CD14-positive monocyte (primary cell): ENCODE measurements around the gene FN1. TPM values are rescaled to one million over a fixed set of nuclear protein-coding genes. Genes with fewer than 3 reads are reported as not detected.
A peak's percentile ranks its signal among the peaks of the same experiment; 100 is the strongest.

ENCODE experiments used
- DNase-seq, 3 donors: peaks; one replicate each; pipeline ENCODE4 v3.0.0-alpha.2; 2011 to 2022
- H2AFZ ChIP-seq: 2 replicates; pipeline ENCODE4 v1.6.0; 2012; ENCODE audit warnings: mild to moderate bottlenecking, low read depth, low read length, inconsistent platforms; ENCODE audit not compliant: insufficient read depth, poor library complexity, severe bottlenecking
- H3K27ac ChIP-seq, 2 donors: 1 replicate in 1 of 2; 2 replicates in 1 of 2; pipeline ENCODE4 v1.5.1; 2012 to 2013; ENCODE audit warnings: low read length in 2 of 2, control low read depth in 1 of 2, inconsistent platforms in 1 of 2, low read depth in 1 of 2, mild to moderate bottlenecking in 1 of 2
- H3K27me3 ChIP-seq, 2 donors: one replicate each; pipeline versions ENCODE4 v1.6.0 to v1.6.1; 2011 to 2013; ENCODE audit warnings: low read length in 2 of 2; ENCODE audit not compliant: control insufficient read depth in 2 of 2, insufficient read depth in 2 of 2
- H3K36me3 ChIP-seq, 2 donors: replicated peaks in 1 of 2; 1 replicate in 1 of 2; 2 replicates in 1 of 2; pipeline versions ENCODE4 v1.5.1 to v1.6.1; 2012 to 2013; ENCODE audit warnings: low read length in 2 of 2, control low read depth in 1 of 2, inconsistent platforms in 1 of 2, mild to moderate bottlenecking in 1 of 2; ENCODE audit not compliant: insufficient read depth in 2 of 2, control insufficient read depth in 1 of 2
- H3K4me1 ChIP-seq, 2 donors: 1 replicate in 1 of 2; 2 replicates in 1 of 2; pipeline versions ENCODE4 v1.5.1 to v1.6.1; 2012 to 2013; ENCODE audit warnings: low read length in 2 of 2, control low read depth in 1 of 2, inconsistent platforms in 1 of 2, mild to moderate bottlenecking in 1 of 2, moderate library complexity in 1 of 2; ENCODE audit not compliant: insufficient read depth in 2 of 2, control insufficient read depth in 1 of 2
- H3K4me2 ChIP-seq: replicated peaks from 2 replicates; pipeline ENCODE3; 2012; ENCODE audit warnings: low read length, moderate library complexity, mild to moderate bottlenecking; ENCODE audit not compliant: poor library complexity, severe bottlenecking; ENCODE audit errors: extremely low read depth
- H3K4me3 ChIP-seq, 3 experiments: fragments of 200-600 bp in 1 of 3; sonication (generic) in 1 of 3; replicated peaks in 1 of 3; 1 replicate in 2 of 3; 2 replicates in 1 of 3; pipeline ENCODE4 v1.5.1; 2011 to 2013; ENCODE audit warnings: low read length in 3 of 3, mild to moderate bottlenecking in 3 of 3, control low read depth in 2 of 3, low read depth in 2 of 3, inconsistent platforms in 1 of 3, moderate library complexity in 1 of 3
- H3K79me2 ChIP-seq: 2 replicates; pipeline ENCODE4 v1.6.0; 2012; ENCODE audit warnings: mild to moderate bottlenecking, control low read depth, inconsistent platforms, low read length, moderate library complexity; ENCODE audit not compliant: insufficient read depth
- H3K9ac ChIP-seq: 2 replicates; pipeline ENCODE4 v1.6.0; 2017; ENCODE audit warnings: low read length, mild to moderate bottlenecking; ENCODE audit not compliant: insufficient read depth, poor library complexity, severe bottlenecking
- H3K9me3 ChIP-seq, 2 donors: replicated peaks in 1 of 2; 1 replicate in 1 of 2; 2 replicates in 1 of 2; pipeline versions ENCODE4 v1.5.1 to v1.6.1; 2012 to 2013; ENCODE audit warnings: low read length in 2 of 2, control low read depth in 1 of 2; ENCODE audit not compliant: control insufficient read depth in 1 of 2, insufficient read depth in 1 of 2
- H4K20me1 ChIP-seq: 2 replicates; pipeline ENCODE4 v1.6.0; 2012; ENCODE audit warnings: mild to moderate bottlenecking, low read length, control low read depth, moderate library complexity; ENCODE audit not compliant: insufficient read depth
- H3K27ac Mint-ChIP-seq, 7 donors: one replicate each; pipeline ENCODE4 v1.8.0; 2020; ENCODE audit warnings: mild to moderate bottlenecking in 7 of 7, mixed read lengths in 7 of 7, moderate library complexity in 6 of 7, inconsistent platforms in 2 of 7
- H3K27me3 Mint-ChIP-seq, 3 donors: one replicate each; pipeline ENCODE4 v1.8.0; 2021 to 2022; ENCODE audit warnings: low read depth in 3 of 3, mild to moderate bottlenecking in 3 of 3, mixed read lengths in 3 of 3, moderate library complexity in 3 of 3, inconsistent platforms in 1 of 3
- H3K36me3 Mint-ChIP-seq, 2 donors: one replicate each; pipeline ENCODE4 v1.8.0; 2020; ENCODE audit warnings: mixed read lengths in 2 of 2, inconsistent platforms in 1 of 2, mild to moderate bottlenecking in 1 of 2
- H3K4me1 Mint-ChIP-seq: one replicate; pipeline ENCODE4 v1.8.0; 2020; ENCODE audit warnings: mild to moderate bottlenecking, mixed read lengths
- H3K4me3 Mint-ChIP-seq, 2 donors: one replicate each; pipeline ENCODE4 v1.8.0; 2020; ENCODE audit warnings: mild to moderate bottlenecking in 2 of 2, mixed read lengths in 2 of 2, moderate library complexity in 1 of 2
- H3K9me3 Mint-ChIP-seq, 7 donors: one replicate each; pipeline ENCODE4 v1.8.0; 2020 to 2022; ENCODE audit warnings: mixed read lengths in 7 of 7, mild to moderate bottlenecking in 6 of 7, moderate library complexity in 6 of 7, inconsistent platforms in 2 of 7
- WGBS: methylation state at CpG from one replicate; pipeline ENCODE4 v1.1.5; 2013; ENCODE audit warnings: missing lambda C conversion rate; ENCODE audit not compliant: insufficient coverage; 5-methylcytosine and 5-hydroxymethylcytosine counted together
- intact Hi-C, 2 donors: fragments of 100-400 bp; cut with micrococcal nuclease; formaldehyde crosslinking; loops; one replicate each; pipeline versions ENCODE4 v1.15.0 to v1.15.1; 2023
- polyA plus RNA-seq, 3 donors: library from polyadenylated mRNA; depleted of rRNA in 1 of 3; unstranded in 2 of 3; stranded (reverse) in 1 of 3; fragments of 300-500 nt in 2 of 3; fragments of >200 nt in 1 of 3; fragmentation: Illumina TruSeq in 2 of 3; gene quantifications; 1 replicate in 2 of 3; 2 replicates in 1 of 3; pipeline ENCODE4 v1.2.3, GENCODE V29; 2012 to 2021
- TF ChIP-seq, protein P1 (sequence below): fragments of 200-600 bp; IDR thresholded peaks from one replicate; pipeline ENCODE4 v1.8.0; 2022; ENCODE audit warnings: antibody characterized with exemption, mild to moderate bottlenecking

The FN1 gene
- polyA plus RNA-seq, 3 donors = 0.21 to 0.72 (median 0.23) TPM

DNA sequence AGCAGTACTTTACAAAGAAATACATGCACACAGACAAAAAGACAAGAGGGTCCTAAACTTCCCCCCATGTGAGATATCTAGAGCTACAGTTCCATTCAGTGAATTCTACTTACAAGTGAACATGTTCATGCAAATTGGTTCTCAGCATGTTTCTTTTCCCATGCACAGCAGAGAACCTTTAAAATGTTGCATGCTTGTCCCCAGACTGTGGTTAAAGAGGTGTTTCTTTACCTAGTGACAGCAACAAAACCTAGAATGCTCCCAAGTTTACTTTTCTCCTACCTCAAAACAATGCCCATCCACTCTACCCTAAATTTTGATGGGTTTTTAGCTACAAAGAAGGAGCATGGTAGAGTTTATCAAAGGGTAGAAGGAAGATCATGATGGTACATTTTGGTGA, 43.7 kb downstream of the FN1 start:
- Histone ChIP-seq H3K9me3 (no peaks in the 10 kb centered on the region), H3K4me1 (peaks cover 5 to 8% of the 10 kb centered on the region in 2 donors), H3K9ac (no peak overlapping the region), H4K20me1 (no peaks in the 10 kb centered on the region), H3K36me3 (no peaks in the 10 kb centered on the region), H3K27me3 (no peaks in the 10 kb centered on the region), H3K27ac (no peak overlapping the region), H3K4me3 (no peak overlapping the region), H2AFZ (no peak overlapping the region), H3K4me2 (no peak overlapping the region), H3K79me2 (no peaks in the 10 kb centered on the region)
- TF ChIP-seq, protein P1, sequence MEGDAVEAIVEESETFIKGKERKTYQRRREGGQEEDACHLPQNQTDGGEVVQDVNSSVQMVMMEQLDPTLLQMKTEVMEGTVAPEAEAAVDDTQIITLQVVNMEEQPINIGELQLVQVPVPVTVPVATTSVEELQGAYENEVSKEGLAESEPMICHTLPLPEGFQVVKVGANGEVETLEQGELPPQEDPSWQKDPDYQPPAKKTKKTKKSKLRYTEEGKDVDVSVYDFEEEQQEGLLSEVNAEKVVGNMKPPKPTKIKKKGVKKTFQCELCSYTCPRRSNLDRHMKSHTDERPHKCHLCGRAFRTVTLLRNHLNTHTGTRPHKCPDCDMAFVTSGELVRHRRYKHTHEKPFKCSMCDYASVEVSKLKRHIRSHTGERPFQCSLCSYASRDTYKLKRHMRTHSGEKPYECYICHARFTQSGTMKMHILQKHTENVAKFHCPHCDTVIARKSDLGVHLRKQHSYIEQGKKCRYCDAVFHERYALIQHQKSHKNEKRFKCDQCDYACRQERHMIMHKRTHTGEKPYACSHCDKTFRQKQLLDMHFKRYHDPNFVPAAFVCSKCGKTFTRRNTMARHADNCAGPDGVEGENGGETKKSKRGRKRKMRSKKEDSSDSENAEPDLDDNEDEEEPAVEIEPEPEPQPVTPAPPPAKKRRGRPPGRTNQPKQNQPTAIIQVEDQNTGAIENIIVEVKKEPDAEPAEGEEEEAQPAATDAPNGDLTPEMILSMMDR = no peak
- Mint-ChIP-seq H3K27me3 (peaks cover 0 to 3% (median 0%) of the 10 kb centered on the region in 3 donors), H3K4me1 (peaks cover 7% of the 10 kb centered on the region), H3K4me3 (no peak overlapping the region), H3K36me3 (no peaks in the 10 kb centered on the region), H3K9me3 (no peaks in the 10 kb centered on the region), H3K27ac (no peak overlapping the region)
- no peak for DNase-seq
- intact Hi-C loops = no loop called here

DNA sequence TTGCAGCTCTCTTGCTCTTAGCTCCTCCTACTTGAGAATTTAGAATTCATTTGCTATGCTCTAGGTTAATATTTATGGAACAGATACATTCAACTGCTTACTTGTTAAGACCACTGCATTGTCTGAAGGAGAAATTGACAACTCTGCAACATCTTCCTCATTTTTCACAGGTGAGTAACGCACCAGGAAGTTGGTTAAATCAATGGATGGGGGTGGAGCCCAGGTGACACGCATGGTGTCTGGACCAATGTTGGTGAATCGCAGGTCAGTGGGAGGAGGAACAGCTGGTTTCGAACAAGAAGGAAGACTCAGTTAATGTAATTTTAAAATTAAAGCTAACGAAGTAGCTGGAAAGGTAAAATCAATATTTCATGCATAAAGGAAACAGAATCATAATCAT, 44.3 kb downstream of the FN1 start:
- H3K4me3 Mint-ChIP-seq = no peak overlapping the region
- Histone ChIP-seq H3K4me2 (no peak overlapping the region), H4K20me1 (no peaks in the 10 kb centered on the region), H2AFZ (no peak overlapping the region), H3K27ac (no peak overlapping the region), H3K9ac (no peak overlapping the region), H3K27me3 (no peaks in the 10 kb centered on the region), H3K79me2 (no peaks in the 10 kb centered on the region), H3K36me3 (no peaks in the 10 kb centered on the region), H3K4me3 (no peak overlapping the region), H3K4me1 (peaks cover 0 to 2% of the 10 kb centered on the region in 2 donors), H3K9me3 (no peaks in the 10 kb centered on the region)
- TF ChIP-seq, protein P1 = no peak
- no peaks in the 10 kb centered on the region for H3K9me3 Mint-ChIP-seq
- intact Hi-C loops = no loop called here
- WGBS = 72% methylated on average over 3 of the region's 5 CpGs
- no peak for DNase-seq
- peak overlapping the region in 1 of 7 donors; percentile 34 for H3K27ac Mint-ChIP-seq
- H3K27me3 Mint-ChIP-seq = peaks cover 0 to 5% (median 0%) of the 10 kb centered on the region in 3 donors
- peaks cover 1% of the 10 kb centered on the region for H3K4me1 Mint-ChIP-seq
- no peaks in the 10 kb centered on the region for H3K36me3 Mint-ChIP-seq
